Type B pancreatic cell (in vitro differentiated cells): ENCODE results near the gene DOK5. TPM values are rescaled to one million over a fixed set of nuclear protein-coding genes. Genes with fewer than 3 reads are reported as not detected.
A peak's percentile ranks its signal among the peaks of the same experiment; 100 is the strongest.

Source experiments
- DNase-seq: peaks from one replicate; pipeline ENCODE4 v3.0.0; 2021; ENCODE audit warnings: mixed read lengths; ENCODE audit not compliant: unreplicated experiment; ENCODE audit errors: extremely low spot score
- H3K27ac Mint-ChIP-seq: 2 replicates; pipeline ENCODE4 v1.8.0; 2021; ENCODE audit warnings: mild to moderate bottlenecking, mixed read lengths
- H3K27me3 Mint-ChIP-seq: 2 replicates; pipeline ENCODE4 v1.8.0; 2021; ENCODE audit warnings: mixed read lengths
- H3K36me3 Mint-ChIP-seq: 2 replicates; pipeline ENCODE4 v1.8.0; 2021; ENCODE audit warnings: mixed read lengths
- H3K4me1 Mint-ChIP-seq: one replicate; pipeline ENCODE4 v1.8.0; 2021; ENCODE audit warnings: mixed read lengths; ENCODE audit not compliant: unreplicated experiment
- H3K4me3 Mint-ChIP-seq: 2 replicates; pipeline ENCODE4 v1.8.0; 2021; ENCODE audit warnings: mild to moderate bottlenecking, mixed read lengths
- H3K9me3 Mint-ChIP-seq: 2 replicates; pipeline ENCODE4 v1.8.0; 2021; ENCODE audit warnings: mixed read lengths
- total RNA-seq: library from RNA; stranded (reverse); gene quantifications from 2 replicates; pipeline ENCODE4 v1.2.1, GENCODE V29; 2021; ENCODE audit warnings: low replicate concordance
- TF ChIP-seq, protein P1 (sequence below): fragments of 200-600 bp; sonication (generic); conservative IDR thresholded peaks from 2 replicates; pipeline ENCODE4 v1.5.0; 2021; ENCODE audit warnings: antibody characterized with exemption, mild to moderate bottlenecking

The DOK5 gene
- total RNA-seq, 1 donor from 2014 or later = 26.9 TPM

DNA sequence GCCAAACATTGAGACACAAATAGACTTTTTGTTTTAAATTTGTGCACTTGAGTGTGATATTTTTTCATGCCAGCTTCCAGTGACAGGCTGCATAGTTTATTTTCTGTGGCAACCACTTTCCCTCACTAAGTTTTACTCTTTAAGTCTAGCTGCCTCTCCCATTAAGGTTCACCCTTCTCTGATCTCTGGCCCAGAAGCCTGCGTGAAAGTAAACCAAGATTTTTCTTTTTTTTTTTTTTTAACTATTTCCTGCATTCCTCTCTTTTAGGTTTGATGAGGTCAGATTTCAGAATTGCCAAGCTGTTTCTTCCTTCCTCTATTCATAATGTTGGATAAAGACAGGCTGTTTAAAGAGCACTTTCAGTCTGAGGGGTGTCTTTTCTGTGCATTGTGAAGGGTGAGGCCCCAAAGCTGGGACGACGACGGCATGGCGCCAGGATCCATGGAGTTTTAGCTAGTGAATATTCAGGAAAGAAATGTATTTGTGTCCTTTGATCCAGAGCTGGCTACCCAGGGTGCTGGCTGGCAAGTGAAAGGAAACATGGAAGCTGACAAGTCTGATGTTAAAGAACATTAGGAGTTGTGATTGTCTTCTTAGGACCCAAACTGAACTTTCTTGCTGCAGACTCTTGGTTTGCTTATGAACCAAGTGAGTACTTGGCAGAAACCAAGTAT is 50.7 kb downstream of the DOK5 start:
- H3K9me3 Mint-ChIP-seq = peaks cover under 1% of the 10 kb centered on the region

DNA sequence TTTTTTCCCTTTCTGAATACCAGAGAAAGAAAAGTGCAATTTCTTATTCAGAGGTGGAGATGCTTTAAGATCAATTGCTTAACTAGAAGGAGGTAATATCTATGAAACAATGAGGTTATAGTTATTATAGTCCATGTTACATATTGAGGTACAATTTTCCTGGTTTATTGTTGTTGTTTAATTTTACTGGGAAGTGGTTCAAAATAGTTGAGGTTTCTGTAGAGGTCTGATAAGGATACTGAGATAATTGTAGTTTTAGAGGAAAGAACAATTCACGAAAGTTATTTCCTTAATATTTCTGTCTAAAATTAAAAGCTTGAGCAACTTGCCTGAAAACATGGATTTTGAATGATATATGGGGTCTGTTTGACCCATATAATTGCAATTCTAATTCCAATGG is 51.4 kb downstream of the DOK5 start:
- Mint-ChIP-seq H3K27me3 (peaks cover 3% of the 10 kb centered on the region), H3K4me3 (no peak overlapping the region)

More for the DNA sequence above, 50.7 kb downstream of the DOK5 start:
- TF ChIP-seq, protein P1, sequence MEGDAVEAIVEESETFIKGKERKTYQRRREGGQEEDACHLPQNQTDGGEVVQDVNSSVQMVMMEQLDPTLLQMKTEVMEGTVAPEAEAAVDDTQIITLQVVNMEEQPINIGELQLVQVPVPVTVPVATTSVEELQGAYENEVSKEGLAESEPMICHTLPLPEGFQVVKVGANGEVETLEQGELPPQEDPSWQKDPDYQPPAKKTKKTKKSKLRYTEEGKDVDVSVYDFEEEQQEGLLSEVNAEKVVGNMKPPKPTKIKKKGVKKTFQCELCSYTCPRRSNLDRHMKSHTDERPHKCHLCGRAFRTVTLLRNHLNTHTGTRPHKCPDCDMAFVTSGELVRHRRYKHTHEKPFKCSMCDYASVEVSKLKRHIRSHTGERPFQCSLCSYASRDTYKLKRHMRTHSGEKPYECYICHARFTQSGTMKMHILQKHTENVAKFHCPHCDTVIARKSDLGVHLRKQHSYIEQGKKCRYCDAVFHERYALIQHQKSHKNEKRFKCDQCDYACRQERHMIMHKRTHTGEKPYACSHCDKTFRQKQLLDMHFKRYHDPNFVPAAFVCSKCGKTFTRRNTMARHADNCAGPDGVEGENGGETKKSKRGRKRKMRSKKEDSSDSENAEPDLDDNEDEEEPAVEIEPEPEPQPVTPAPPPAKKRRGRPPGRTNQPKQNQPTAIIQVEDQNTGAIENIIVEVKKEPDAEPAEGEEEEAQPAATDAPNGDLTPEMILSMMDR = no peak
- no peak for DNase-seq
- H3K4me3 Mint-ChIP-seq = no peak overlapping the region
- peaks cover 26% of the 10 kb centered on the region for H3K4me1 Mint-ChIP-seq
- H3K27me3 Mint-ChIP-seq = peaks cover 3% of the 10 kb centered on the region
- no peaks in the 10 kb centered on the region for H3K36me3 Mint-ChIP-seq
- H3K27ac Mint-ChIP-seq = peak overlapping the region; percentile 53

DNA sequence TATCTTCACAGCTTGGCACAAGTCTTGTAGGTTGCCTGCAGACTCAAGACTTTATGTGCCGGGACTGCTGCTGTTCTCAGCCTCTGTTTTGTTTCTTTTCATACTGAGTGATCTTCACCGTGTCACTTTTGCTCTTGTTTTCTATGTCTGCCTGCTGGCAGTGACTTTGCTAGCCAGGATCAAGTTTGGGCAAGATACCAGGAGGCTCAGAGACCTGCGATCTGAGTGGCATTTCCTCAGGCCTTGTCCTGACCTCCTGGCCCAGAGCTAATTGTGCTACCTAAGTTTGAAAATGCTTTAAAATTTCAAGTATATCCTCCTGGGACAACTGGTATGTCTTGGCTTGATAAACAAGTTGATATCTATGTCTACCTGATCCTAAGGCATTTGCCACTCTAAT is 57.2 kb downstream of the DOK5 start:
- no peak overlapping the region for H3K4me3 Mint-ChIP-seq
- no peak for DNase-seq
- H3K4me1 Mint-ChIP-seq = peaks cover 5% of the 10 kb centered on the region
- no peak overlapping the region for H3K27ac Mint-ChIP-seq
- peaks cover 3% of the 10 kb centered on the region for H3K9me3 Mint-ChIP-seq
- TF ChIP-seq, protein P1 = no peak
- H3K36me3 Mint-ChIP-seq = peaks cover 4% of the 10 kb centered on the region
- no peaks in the 10 kb centered on the region for H3K27me3 Mint-ChIP-seq

More for the DNA sequence above, 51.4 kb downstream of the DOK5 start:
- peaks cover 26% of the 10 kb centered on the region for H3K4me1 Mint-ChIP-seq
- DNase-seq = no peak
- TF ChIP-seq, protein P1 = no peak
- no peak overlapping the region for H3K27ac Mint-ChIP-seq
- H3K9me3 Mint-ChIP-seq = no peaks in the 10 kb centered on the region
- no peaks in the 10 kb centered on the region for H3K36me3 Mint-ChIP-seq

GRCh38 chr20:54534101-54534500 is 58.7 kb downstream of the DOK5 start:
- DNase-seq = no peak
- peaks cover 4% of the 10 kb centered on the region for H3K9me3 Mint-ChIP-seq
- TF ChIP-seq, protein P1 = no peak
- no peak overlapping the region for H3K4me3 Mint-ChIP-seq
- H3K27me3 Mint-ChIP-seq = no peaks in the 10 kb centered on the region
- H3K4me1 Mint-ChIP-seq = peaks cover 5% of the 10 kb centered on the region
- peaks cover 4% of the 10 kb centered on the region for H3K36me3 Mint-ChIP-seq
- no peak overlapping the region for H3K27ac Mint-ChIP-seq

GRCh38 chr20:54535033-54535432 is 59.6 kb downstream of the DOK5 start:
- TF ChIP-seq, protein P1 = no peak
- Mint-ChIP-seq H3K4me1 (peaks cover 5% of the 10 kb centered on the region), H3K4me3 (no peak overlapping the region), H3K9me3 (peaks cover 4% of the 10 kb centered on the region), H3K27ac (no peak overlapping the region), H3K27me3 (no peaks in the 10 kb centered on the region), H3K36me3 (peaks cover 4% of the 10 kb centered on the region)
- no peak for DNase-seq
